A549 (cell line): ENCODE results near the gene GPR89B.
"Not testable (repeated sequence)": the region's sequence is repeated elsewhere in the genome, so short reads cannot be mapped to it uniquely, and the experiment has no call there.

Source experiments
- CEBPB ChIP-seq, 2 experiments: fragments of >200 bp in 1 of 2; sonication (Bioruptor Twin) in 1 of 2; formaldehyde crosslinking in 1 of 2; IDR thresholded peaks; 2 replicates each; pipeline ENCODE4 v1.6.1; 2012 to 2016
- CTCF ChIP-seq: fragments of >200 bp; sonication (Bioruptor Twin); formaldehyde crosslinking; IDR thresholded peaks from 3 replicates; pipeline ENCODE4 v1.5.1; 2016
- EHMT2 ChIP-seq: fragments of 200-600 bp; sonication (generic); IDR thresholded peaks from 2 replicates; pipeline ENCODE4 v1.6.1; 2016; ENCODE audit warnings: antibody characterized with exemption, low read depth, mild to moderate bottlenecking, moderate library complexity
- EP300 ChIP-seq, 2 experiments: fragments of >200 bp; sonication (Bioruptor Twin); formaldehyde crosslinking; IDR thresholded peaks; 2 replicates in 1 of 2; 3 replicates in 1 of 2; pipeline ENCODE4 v1.6.1; 2016 to 2017
- FOSL2 ChIP-seq, 2 experiments: fragments of 450-650 bp in 1 of 2; fragments of >200 bp in 1 of 2; sonication (Bioruptor Twin) in 1 of 2; formaldehyde crosslinking; IDR thresholded peaks; 2 replicates each; pipeline versions ENCODE4 v1.5.0 to v1.6.1; 2016 to 2020; ENCODE audit warnings: mild to moderate bottlenecking in 1 of 2, moderate library complexity in 1 of 2
- HMGXB4 ChIP-seq: fragments of 250-450 bp; sonication (Bioruptor Pico); IDR thresholded peaks from 2 replicates; pipeline ENCODE4 v1.5.0; 2021; ENCODE audit warnings: mild to moderate bottlenecking, moderate library complexity, borderline replicate concordance
- KDM1A ChIP-seq: fragments of 200-600 bp; sonication (generic); IDR thresholded peaks from 2 replicates; pipeline ENCODE4 v1.6.1; 2016; ENCODE audit warnings: low read depth, mild to moderate bottlenecking
- MAFK ChIP-seq: fragments of 450-650 bp; IDR thresholded peaks from 2 replicates; pipeline ENCODE4 v1.6.1; 2014; ENCODE audit not compliant: partially characterized antibody
- POLR2A ChIP-seq: IDR thresholded peaks from 2 replicates; pipeline ENCODE4 v1.6.1; 2012; ENCODE audit warnings: mild to moderate bottlenecking, low read length
- POLR2AphosphoS2 ChIP-seq: conservative IDR thresholded peaks from 2 replicates; pipeline ENCODE4 v1.6.1; 2012; ENCODE audit warnings: low read length, improper control_type of control experiment, inconsistent platforms
- RAD21 ChIP-seq, 2 experiments: fragments of >200 bp in 1 of 2; sonication (Bioruptor Twin) in 1 of 2; formaldehyde crosslinking in 1 of 2; IDR thresholded peaks in 1 of 2; conservative IDR thresholded peaks in 1 of 2; 2 replicates in 1 of 2; 3 replicates in 1 of 2; pipeline ENCODE4 v1.6.1; 2012 to 2018; ENCODE audit warnings: inconsistent platforms in 1 of 2
- RFX5 ChIP-seq: fragments of 450-650 bp; IDR thresholded peaks from 2 replicates; pipeline ENCODE4 v1.7.1; 2014; ENCODE audit warnings: antibody characterized with exemption, mild to moderate bottlenecking, moderate library complexity
- TF ChIP-seq, protein P1 (sequence below): IDR thresholded peaks from 2 replicates; pipeline ENCODE4 v1.6.1; 2012

- TF ChIP-seq KDM1A; POLR2A; CTCF; HMGXB4 (CRISPR knock-in tag); EP300 (IDR thresholded peaks at IDR 0.05); RFX5; CEBPB (IDR thresholded peaks at IDR 0.05); RAD21 (conservative IDR thresholded peaks at IDR 0.05 in 1 of 2, IDR thresholded peaks at IDR 0.05 in 1 of 2); EHMT2; POLR2AphosphoS2; MAFK; FOSL2 (IDR thresholded peaks at IDR 0.05); FOSL2 (CRISPR knock-in tag; IDR thresholded peaks at IDR 0.05): not testable (repeated sequence)
- TF ChIP-seq, protein P1, sequence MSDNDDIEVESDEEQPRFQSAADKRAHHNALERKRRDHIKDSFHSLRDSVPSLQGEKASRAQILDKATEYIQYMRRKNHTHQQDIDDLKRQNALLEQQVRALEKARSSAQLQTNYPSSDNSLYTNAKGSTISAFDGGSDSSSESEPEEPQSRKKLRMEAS: not testable (repeated sequence)
These were observed 104.0 kb downstream of the GPR89B start for GRCh38 chr1:148032247-148032646.
